ENCODE results near the gene IRAK2. TPM values are rescaled to one million over a fixed set of nuclear protein-coding genes. Genes with fewer than 3 reads are reported as not detected.
"Not testable (repeated sequence)": the region's sequence is repeated elsewhere in the genome, so short reads cannot be mapped to it uniquely, and the experiment has no call there.

IRAK2 gene
- total RNA-seq, 4 donors from 2014 or later: 1.5 to 10.8 (median 4.7) TPM

DNA sequence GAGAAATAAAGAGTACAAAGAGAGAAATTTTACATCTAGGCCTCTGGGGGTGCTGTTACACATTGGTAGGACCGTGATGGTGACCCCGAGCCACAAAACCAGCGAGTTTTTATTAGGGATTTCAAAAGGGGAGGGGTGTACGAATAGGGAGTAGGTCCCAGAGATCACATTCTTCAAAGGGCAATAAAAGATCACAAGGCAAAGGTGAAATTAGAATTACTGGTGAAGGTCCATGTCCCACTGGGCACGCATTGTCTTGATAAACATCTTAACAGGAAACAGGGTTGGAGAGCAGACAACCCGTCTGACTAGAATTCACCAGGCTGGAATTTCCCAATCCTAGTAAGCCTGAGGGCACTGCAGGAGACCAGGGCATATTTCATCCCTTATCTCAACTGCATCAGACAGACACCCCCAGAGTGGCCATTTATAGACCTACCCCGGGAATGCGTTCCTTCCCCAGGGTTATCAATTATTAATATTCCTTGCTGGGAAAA, 4.3 kb downstream of the IRAK2 start:
- H3K27ac ChIP-seq: no peak overlapping the region
- H3K4me1 ChIP-seq: peaks cover 0 to 33% (median 7%) of the 10 kb centered on the region in 4 donors
- no peak for DNase-seq (ENCODE audit: low spot score in 2 of 2)
- H3K4me3 ChIP-seq: no peak overlapping the region
- H3K27me3 ChIP-seq: no peaks in the 10 kb centered on the region
- peaks cover 0 to 11% (median 2%) of the 10 kb centered on the region in 4 donors for H3K9me3 ChIP-seq
- no peak for TF ChIP-seq POLR2A (IDR thresholded peaks at IDR 0.05)
- WGBS, 2 donors: 71 to 73% methylated on average over 8 of the region's 8 CpGs
- peaks cover 0 to 15% (median 0%) of the 10 kb centered on the region in 3 donors for H3K36me3 ChIP-seq

DNA sequence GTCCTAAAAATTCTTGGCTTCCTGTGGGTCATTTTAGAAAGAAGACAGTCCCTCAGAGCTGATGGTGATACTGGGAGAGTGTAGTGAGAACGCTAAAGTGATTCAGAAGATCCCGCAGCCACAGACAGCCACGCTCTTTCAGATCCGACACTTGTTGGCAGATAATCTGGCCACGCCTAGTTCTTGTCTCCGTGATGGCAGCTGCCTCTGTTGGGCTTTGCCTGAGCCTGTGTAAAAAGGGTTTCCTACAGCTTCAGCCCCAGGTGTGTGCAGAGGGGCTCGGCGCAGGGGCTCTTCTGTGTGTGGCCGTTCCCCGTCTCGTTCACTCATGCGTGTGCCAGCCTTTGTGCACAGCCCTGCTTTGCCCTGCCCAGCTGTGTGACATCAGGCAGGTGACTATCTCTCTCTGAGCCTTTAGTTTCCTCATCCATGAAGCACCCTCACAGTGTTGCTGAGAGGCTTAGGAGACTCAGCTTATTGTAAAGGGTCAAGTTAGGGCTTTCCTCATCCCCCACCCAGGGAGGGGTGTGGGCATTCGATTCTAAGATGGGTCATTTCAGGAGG, 6.3 kb downstream of the IRAK2 start:
- WGBS, 2 donors: 77 to 80% methylated on average over 13 of the region's 13 CpGs
- Histone ChIP-seq H3K36me3 (peaks cover 0 to 15% (median 0%) of the 10 kb centered on the region in 3 donors), H3K27ac (no peak overlapping the region), H3K4me1 (peaks cover 0 to 25% (median 5%) of the 10 kb centered on the region in 4 donors), H3K9me3 (peaks cover 0 to 11% (median 2%) of the 10 kb centered on the region in 4 donors), H3K27me3 (no peaks in the 10 kb centered on the region), H3K4me3 (no peak overlapping the region)
- no peak for DNase-seq (ENCODE audit: low spot score in 2 of 2)
- TF ChIP-seq CTCF (IDR thresholded peaks at IDR 0.05): no peak
- TF ChIP-seq EP300 (IDR thresholded peaks at IDR 0.05): no peak
- TF ChIP-seq POLR2A (IDR thresholded peaks at IDR 0.05): no peak

- H3K27ac ChIP-seq: peak overlapping the region; percentile 75 to 96 (median 79)
- peaks cover 0 to 25% (median 0%) of the 10 kb centered on the region in 3 donors for H3K36me3 ChIP-seq
- H3K9me3 ChIP-seq: peaks cover 0 to 9% (median 2%) of the 10 kb centered on the region in 4 donors
- peak overlapping the region in 1 of 4 donors; percentile 2 for H3K4me3 ChIP-seq
- H3K4me1 ChIP-seq: peaks cover 0 to 18% (median 5%) of the 10 kb centered on the region in 4 donors
- no peak for DNase-seq (ENCODE audit: low spot score in 2 of 2)
- TF ChIP-seq CTCF (IDR thresholded peaks at IDR 0.05) (no peak), POLR2A (IDR thresholded peaks at IDR 0.05) (no peak), EP300 (IDR thresholded peaks at IDR 0.05) (no peak)
- no peaks in the 10 kb centered on the region for H3K27me3 ChIP-seq
- WGBS, 2 donors: 78 to 83% methylated on average over 10 of the region's 10 CpGs
Measured at GRCh38 chr3:10173095-10173925, 8.6 kb downstream of the IRAK2 start.

- H3K36me3 ChIP-seq: peaks cover 0 to 24% (median 0%) of the 10 kb centered on the region in 3 donors
- H3K4me3 ChIP-seq: peak overlapping the region in 1 of 4 donors; percentile 2
- TF ChIP-seq EP300 (IDR thresholded peaks at IDR 0.05): peak; percentile 78 to 88
- TF ChIP-seq POLR2A (IDR thresholded peaks at IDR 0.05): no peak
- TF ChIP-seq CTCF (IDR thresholded peaks at IDR 0.05): peak in 1 of 5 experiments; percentile 14
- H3K4me1 ChIP-seq: peaks cover 0 to 18% (median 5%) of the 10 kb centered on the region in 4 donors
- WGBS, 2 donors: 4 to 9% methylated on average over 6 of the region's 6 CpGs
- H3K9me3 ChIP-seq: peaks cover 0 to 2% (median under 1%) of the 10 kb centered on the region in 4 donors
- peak overlapping the region; percentile 75 to 96 (median 79) for H3K27ac ChIP-seq
- H3K27me3 ChIP-seq: no peaks in the 10 kb centered on the region
- DNase-seq (ENCODE audit: low spot score in 2 of 2): peak; percentile 43 to 72
Measured at GRCh38 chr3:10173926-10174435, 9.3 kb downstream of the IRAK2 start.

GRCh38 chr3:10175334-10175733, 10.6 kb downstream of the IRAK2 start:
- H3K27ac ChIP-seq; H3K9me3 ChIP-seq; H3K4me3 ChIP-seq; DNase-seq (ENCODE audit: low spot score in 2 of 2); H3K27me3 ChIP-seq: not testable (repeated sequence)
- 94 to 97% methylated on average over 7 of the region's 7 CpGs for WGBS, 2 donors
- Histone ChIP-seq H3K4me1 (peaks cover 0 to 18% (median 5%) of the 10 kb centered on the region in 4 donors), H3K36me3 (peaks cover 0 to 27% (median 0%) of the 10 kb centered on the region in 3 donors)

- DNase-seq (ENCODE audit: low spot score in 2 of 2); H3K27me3 ChIP-seq; H3K4me3 ChIP-seq; H3K27ac ChIP-seq; H3K9me3 ChIP-seq: not testable (repeated sequence)
- Histone ChIP-seq H3K4me1 (peaks cover 0 to 18% (median 5%) of the 10 kb centered on the region in 4 donors), H3K36me3 (peaks cover 0 to 36% (median 0%) of the 10 kb centered on the region in 3 donors)
- WGBS, 2 donors: 86 to 90% methylated on average over 4 of the region's 4 CpGs
Measured at GRCh38 chr3:10176150-10176549, 11.4 kb downstream of the IRAK2 start.
